GM12801 (cell line): Measurements from ENCODE around the gene SLC25A29.

Source experiments
- TF ChIP-seq, protein P1 (sequence below): IDR thresholded peaks from one replicate; pipeline ENCODE4 v1.5.1; 2011; ENCODE audit warnings: control low read depth; ENCODE audit not compliant: insufficient read length; ENCODE audit errors: extremely low read depth

The SLC25A29 gene

DNA sequence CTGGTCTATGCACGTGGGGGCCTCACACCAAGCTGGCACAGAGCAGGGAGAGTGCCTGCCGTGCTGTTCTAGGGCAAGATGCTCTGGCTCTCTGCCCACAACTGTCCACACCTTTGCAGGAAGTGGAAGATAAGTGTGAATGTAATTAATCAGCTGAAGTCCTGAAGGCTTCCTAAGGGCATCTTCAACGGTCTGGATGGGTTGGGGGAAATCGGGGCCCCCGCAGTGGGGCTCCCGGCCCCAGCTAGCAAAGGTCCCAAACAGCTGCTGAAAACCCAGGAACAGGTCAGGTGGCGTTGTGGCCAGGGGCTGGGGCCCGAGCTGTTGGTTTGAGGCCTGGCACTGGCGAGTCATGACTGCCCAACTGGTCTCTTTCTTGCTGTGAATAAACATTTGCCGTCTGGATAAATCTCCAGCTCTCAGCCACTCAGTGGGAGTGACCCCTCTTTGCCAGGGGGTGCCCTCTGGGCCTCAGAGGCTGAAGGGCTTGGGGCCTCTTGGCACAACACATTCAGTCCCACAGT is 6.7 kb upstream of the SLC25A29 start:
- TF ChIP-seq, protein P1, sequence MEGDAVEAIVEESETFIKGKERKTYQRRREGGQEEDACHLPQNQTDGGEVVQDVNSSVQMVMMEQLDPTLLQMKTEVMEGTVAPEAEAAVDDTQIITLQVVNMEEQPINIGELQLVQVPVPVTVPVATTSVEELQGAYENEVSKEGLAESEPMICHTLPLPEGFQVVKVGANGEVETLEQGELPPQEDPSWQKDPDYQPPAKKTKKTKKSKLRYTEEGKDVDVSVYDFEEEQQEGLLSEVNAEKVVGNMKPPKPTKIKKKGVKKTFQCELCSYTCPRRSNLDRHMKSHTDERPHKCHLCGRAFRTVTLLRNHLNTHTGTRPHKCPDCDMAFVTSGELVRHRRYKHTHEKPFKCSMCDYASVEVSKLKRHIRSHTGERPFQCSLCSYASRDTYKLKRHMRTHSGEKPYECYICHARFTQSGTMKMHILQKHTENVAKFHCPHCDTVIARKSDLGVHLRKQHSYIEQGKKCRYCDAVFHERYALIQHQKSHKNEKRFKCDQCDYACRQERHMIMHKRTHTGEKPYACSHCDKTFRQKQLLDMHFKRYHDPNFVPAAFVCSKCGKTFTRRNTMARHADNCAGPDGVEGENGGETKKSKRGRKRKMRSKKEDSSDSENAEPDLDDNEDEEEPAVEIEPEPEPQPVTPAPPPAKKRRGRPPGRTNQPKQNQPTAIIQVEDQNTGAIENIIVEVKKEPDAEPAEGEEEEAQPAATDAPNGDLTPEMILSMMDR = no peak

DNA sequence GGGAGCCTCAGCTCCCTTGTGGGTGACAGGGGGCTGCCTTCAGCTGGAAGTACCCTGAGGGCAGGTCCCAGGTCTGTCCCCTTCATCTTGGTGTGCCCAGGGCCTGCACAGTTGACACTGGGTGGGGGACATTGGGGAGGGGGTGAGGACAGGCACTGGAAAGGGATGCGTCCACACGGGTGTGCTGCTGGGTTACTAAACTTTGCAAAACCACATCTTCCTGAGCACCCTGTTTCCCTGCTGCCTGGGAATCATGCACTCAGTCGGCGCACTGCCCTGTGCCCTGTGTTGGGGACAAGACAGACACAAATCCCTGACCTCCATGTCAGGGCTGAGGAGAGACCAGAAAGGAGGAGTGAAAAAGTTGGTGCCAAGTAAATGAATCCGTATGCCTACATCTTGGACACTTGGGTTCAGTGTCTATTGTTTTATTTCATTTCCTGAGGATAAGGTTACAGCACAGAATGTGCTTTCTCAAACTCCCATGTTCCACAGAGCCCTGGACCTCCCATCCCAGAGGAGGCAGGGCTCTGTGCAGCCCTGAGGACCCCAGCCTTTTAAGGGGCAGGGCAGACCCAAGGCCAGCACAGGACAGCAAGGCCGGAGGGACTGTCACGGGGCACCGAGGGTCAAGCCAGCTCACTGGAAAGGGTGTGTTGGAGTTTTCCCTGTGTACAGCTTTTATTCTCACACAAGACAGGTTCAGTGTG is 2.9 kb upstream of the SLC25A29 start:
- TF ChIP-seq, protein P1 = no peak

DNA sequence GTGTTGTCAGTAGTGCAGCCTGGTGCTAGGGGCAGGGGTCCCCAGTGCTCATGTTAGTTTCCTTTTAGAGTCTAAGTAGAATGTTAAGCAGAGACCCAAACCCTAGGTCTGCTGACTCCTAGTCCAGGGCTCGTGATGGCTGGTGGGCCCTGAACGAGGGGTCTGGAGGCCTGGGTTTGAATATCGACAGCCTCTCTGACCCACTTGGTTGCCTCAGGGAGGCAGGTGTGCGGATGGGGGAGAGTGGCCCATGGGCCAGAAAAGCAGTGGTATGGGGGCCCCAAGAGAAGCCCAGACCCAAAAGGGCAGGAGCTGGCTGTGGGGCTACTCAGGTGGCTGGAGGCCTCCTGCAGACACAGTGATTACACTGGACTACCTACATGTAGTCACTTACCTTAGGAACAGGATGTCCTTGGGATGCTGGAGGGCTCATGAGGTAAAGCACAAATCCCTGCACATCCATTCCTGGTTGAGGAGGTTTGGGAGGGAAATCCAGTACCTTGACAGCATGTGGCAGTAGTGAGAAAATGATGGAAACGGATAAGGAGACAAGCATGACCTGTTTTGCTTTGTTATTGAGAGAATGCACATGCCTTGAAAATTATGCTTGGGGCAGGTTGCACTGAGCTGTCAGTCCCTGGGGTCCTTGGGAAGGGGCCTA is 1.7 kb upstream of the SLC25A29 start:
- TF ChIP-seq, protein P1 = no peak

DNA sequence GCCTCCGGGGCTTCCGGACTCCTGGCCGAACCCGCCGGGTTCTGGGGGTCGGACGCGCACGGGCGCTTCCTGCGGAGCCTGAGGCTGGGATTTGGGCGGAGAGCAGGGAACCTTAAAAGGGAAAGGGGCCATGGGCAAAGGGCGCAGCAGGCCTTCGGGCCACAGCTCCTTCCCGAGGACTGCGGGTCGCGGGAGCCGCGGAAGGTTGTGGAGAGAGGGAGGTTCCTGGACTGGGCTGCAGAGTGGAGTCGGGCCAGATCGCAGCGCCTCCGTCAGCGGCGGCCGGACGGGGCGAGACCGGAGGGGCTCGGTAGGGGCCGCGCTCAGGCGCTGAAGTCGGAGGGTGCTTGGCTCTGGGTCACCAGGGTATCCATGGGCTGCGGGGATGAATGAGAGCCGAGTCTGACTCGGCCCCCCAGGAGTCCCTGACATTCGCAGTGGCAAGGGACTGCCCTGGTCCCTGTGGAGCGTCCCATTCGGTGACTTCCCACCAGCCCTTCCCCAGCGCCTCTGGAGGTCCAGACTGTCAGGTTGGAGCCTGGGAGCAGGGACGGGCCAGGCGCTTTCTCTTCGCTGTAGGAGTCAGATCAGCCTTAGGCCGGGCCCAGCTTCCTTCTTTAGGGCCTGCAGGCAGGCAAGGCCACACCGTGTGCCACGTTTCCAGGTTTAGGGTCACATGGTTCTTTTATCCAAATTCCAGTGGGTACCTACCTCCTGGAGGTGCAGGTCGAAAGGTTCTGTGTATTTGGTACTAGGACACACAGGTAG is 938 bp upstream of the SLC25A29 start:
- TF ChIP-seq, protein P1 = no peak

DNA sequence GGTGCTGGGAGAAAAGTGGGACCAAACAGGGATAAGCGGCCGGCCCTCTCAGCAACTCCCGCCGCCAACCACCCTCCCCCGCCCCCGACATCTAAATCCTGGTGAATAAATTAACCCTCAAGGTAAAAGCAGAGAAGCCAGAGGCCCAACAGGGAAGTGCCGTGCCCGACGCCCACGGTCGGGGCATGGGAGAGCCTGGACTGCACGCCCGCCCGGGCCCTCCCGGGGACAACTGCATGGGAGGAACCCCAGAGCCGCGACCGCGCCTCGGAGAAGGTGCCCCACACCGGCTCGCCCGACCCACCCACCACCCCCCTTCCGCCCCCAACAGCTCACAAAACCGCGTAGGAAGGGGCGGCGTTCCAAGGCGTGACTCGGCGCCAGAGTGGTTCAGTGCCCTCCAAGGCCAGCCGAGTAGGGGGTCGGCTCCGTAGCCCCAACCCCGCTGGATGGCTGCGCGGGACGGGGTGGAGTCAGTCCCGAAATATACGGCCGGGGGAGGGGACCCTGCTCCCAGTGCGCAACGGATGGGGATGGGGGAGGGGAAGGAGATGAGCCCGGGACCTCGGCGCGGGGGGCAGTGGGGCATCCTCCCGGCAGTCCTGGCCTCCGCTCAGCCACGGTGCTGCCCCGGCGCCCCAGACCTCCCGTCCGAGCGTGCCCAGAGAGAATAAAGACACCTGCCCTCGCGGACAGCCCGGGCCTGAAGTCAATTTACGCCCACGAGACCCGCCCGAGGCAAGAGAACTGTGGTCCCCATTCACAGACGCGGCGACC is 732 bp downstream of the SLC25A29 start:
- TF ChIP-seq, protein P1 = no peak

DNA sequence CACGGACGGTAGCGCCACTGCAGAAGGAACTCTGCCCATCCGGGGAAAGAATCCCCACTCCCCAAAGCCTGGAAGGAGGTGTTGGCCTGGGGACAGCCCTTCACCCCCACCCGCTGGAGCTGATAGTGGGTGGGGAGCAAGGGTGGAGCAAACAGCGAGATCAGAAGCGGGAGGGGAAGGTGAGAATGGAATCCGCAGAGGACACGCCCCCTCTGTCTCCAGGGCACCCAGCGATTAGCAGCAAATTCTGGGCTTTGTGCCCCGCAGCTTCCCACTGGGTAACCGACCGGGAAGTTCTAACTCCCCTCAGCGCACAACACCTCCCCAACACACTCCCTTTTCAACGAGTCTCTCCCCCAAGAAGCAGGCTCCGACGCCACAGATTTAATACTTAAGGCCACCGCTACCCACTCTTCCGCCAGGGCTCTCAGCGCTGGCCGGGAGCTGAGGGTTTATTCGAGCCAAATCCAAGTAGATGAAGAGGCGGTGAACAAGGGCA is 1.4 kb downstream of the SLC25A29 start:
- TF ChIP-seq, protein P1 = no peak

DNA sequence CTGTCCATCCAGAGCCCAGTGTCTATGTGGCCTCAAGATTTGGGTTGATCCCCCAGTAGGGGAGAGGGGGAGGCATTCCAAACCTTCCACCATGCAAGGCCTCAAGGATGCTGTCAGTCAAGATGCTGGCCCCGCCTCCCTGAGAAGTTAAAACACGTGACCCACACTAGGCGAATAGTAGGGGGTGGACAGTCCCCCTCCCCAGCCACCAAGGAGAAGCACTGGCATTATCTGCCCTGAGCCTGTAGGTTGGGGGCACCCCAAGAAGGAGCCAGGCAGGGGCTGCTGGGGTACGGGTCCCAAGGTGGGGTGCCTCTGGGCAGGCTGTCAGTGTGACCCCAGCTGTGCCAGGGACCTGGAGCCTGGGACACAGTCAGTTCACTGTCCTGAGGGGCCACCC is 2.3 kb downstream of the SLC25A29 start:
- TF ChIP-seq, protein P1 = no peak
